Mucosa of descending colon (tissue), 3 donors: ENCODE measurements around the gene NLRP9. TPM values are rescaled to one million over a fixed set of nuclear protein-coding genes. Genes with fewer than 3 reads are reported as not detected.

Experiments
- ATAC-seq: fragments of 200-7000 bp; cut with Tn5 transposase; one replicate; pipeline ENCODE4 v1.9.1; 2020; ENCODE audit warnings: mild to moderate bottlenecking, moderate library complexity
- DNase-seq, 3 donors: peaks; one replicate each; pipeline ENCODE4 v3.0.0-alpha.2; 2020
- H3K36me3 ChIP-seq: fragments of 200-600 bp; one replicate; pipeline ENCODE4 v1.8.0; 2021; ENCODE audit warnings: low read depth, mild to moderate bottlenecking
- H3K4me1 ChIP-seq: fragments of 200-600 bp; one replicate; pipeline ENCODE4 v1.8.0; 2021; ENCODE audit warnings: low read depth, mild to moderate bottlenecking
- H3K4me3 ChIP-seq: fragments of 200-600 bp; one replicate; pipeline ENCODE4 v1.8.0; 2021; ENCODE audit warnings: mild to moderate bottlenecking
- H3K9me3 ChIP-seq: fragments of 200-600 bp; one replicate; pipeline ENCODE4 v1.8.0; 2021; ENCODE audit warnings: mild to moderate bottlenecking
- CTCF ChIP-seq: fragments of 200-600 bp; IDR thresholded peaks from one replicate; pipeline ENCODE4 v1.8.0; 2022; ENCODE audit warnings: antibody characterized with exemption, mild to moderate bottlenecking
- intact Hi-C, 2 donors: fragments of 100-400 bp; cut with DNase I in 1 of 2; cut with micrococcal nuclease in 1 of 2; formaldehyde crosslinking; loops; one replicate each; pipeline versions ENCODE4 v1.11.0 to v1.11.1; 2022; cut with DNase I, micrococcal nuclease
- total RNA-seq, 3 donors: library from RNA; stranded (reverse); fragmentation: NEBNext Ultra II Directional in 2 of 3; extraction: Animal tissue kit (Norgen Biotek cat#: 25700) in 2 of 3; gene quantifications; one replicate each; pipeline versions ENCODE4 v1.2.1 to v1.2.4, GENCODE V29; 2021 to 2023
- donor health status: DM: no; HTN: no; CAD: no; lungs with moderate emphysema.
- donor health status: DM: no; HTN: no; CAD: no.
- donor health status: DM: no; HTN: yes; CAD: no.

Gene NLRP9
- total RNA-seq, 3 donors from 2014 or later: not detected

GRCh38 chr19:55660404-55660803 is 77.8 kb downstream of the NLRP9 start:
- intact Hi-C loops: no loop called here
- Histone ChIP-seq H3K36me3 (peaks cover 16% of the 10 kb centered on the region), H3K4me3 (no peak overlapping the region), H3K4me1 (peaks cover 31% of the 10 kb centered on the region), H3K9me3 (no peaks in the 10 kb centered on the region)
- no peak for TF ChIP-seq CTCF
- ATAC-seq (no peak), DNase-seq (no peak)

GRCh38 chr19:55659822-55660221 is 78.4 kb downstream of the NLRP9 start:
- intact Hi-C loops: no loop called here
- no peak for DNase-seq
- ATAC-seq: no peak
- Histone ChIP-seq H3K36me3 (peaks cover 16% of the 10 kb centered on the region), H3K4me3 (no peak overlapping the region), H3K4me1 (peaks cover 31% of the 10 kb centered on the region), H3K9me3 (no peaks in the 10 kb centered on the region)
- TF ChIP-seq CTCF: no peak

DNA sequence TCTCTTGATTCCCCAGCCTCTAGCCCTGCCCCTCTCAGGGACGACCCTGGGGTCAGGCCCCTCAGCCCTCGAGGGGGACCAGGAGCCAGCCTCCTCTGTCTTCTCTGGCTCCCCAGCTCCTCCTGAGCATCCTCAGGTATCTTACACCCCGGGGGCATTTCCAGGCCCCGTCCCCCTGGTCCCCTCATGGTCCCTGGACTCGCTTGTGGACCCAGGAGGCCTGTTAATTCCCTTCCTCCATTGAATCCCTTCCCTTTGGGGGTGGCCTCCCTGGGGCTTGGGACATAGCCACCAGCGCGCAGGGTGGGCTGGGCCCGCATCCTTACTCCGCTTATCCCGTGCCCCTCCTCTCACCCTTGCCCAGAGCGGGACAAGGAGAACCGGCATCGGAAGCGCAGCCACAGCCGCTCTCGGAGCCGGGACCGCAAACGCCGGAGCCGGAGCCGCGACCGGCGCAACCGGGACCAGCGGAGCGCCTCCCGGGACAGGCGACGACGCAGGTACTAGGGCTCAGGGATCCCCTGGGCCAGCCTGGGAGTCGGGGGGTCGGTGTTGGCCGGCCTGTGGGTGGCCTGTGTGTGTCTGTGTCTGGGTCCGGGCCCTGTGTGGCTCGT is 79.2 kb downstream of the NLRP9 start:
- intact Hi-C loops: no loop called here
- DNase-seq (no peak), ATAC-seq (no peak)
- Histone ChIP-seq H3K36me3 (peaks cover 15% of the 10 kb centered on the region), H3K4me1 (peaks cover 31% of the 10 kb centered on the region), H3K9me3 (no peaks in the 10 kb centered on the region), H3K4me3 (no peak overlapping the region)
- TF ChIP-seq CTCF: no peak

Other genes with a start within 250 kb of the NLRP9 start
- 10 to 100 TPM in 1 of 3 donors, 1 to 10 TPM in 2; 2.6 to 35.0 (median 4.0) TPM for gene SSC5D, start 250.0 kb downstream of the NLRP9 start, total RNA-seq
- gene SBK2, start 201.3 kb downstream of the NLRP9 start, total RNA-seq: not detected
- under 1 TPM in 2 of 3 donors, not detected in 1; 0.34 to 0.54 TPM for gene SBK3, start 192.9 kb downstream of the NLRP9 start, total RNA-seq
- gene ZNF579, start 157.6 kb downstream of the NLRP9 start, total RNA-seq: 10 to 100 TPM in 1 of 3 donors, 1 to 10 TPM in 2; 6.2 to 13.6 (median 7.2) TPM
- 10 to 100 TPM; 15.7 to 20.3 (median 20.0) TPM for gene FIZ1, start 138.9 kb downstream of the NLRP9 start, total RNA-seq
- gene ZNF524, start 138.1 kb downstream of the NLRP9 start, total RNA-seq: 10 to 100 TPM; 25.5 to 27.1 (median 26.5) TPM
- 10 to 100 TPM; 12.7 to 18.5 (median 13.2) TPM for gene ZNF865, start 132.8 kb downstream of the NLRP9 start, total RNA-seq
- gene ZNF784, start 113.8 kb downstream of the NLRP9 start, total RNA-seq: 10 to 100 TPM in 2 of 3 donors, 1 to 10 TPM in 1; 8.7 to 13.8 (median 10.1) TPM
- 10 to 100 TPM; 29.6 to 46.0 (median 31.6) TPM for gene ZNF580, start 97.4 kb downstream of the NLRP9 start, total RNA-seq
- gene ZNF581, start 94.8 kb downstream of the NLRP9 start, total RNA-seq: 10 to 100 TPM; 15.2 to 22.5 (median 20.1) TPM
- gene CCDC106, start 90.2 kb downstream of the NLRP9 start, total RNA-seq: 10 to 100 TPM in 1 of 3 donors, 1 to 10 TPM in 2; 5.5 to 14.8 (median 6.3) TPM
- 100 to 1,000 TPM; 162 to 194 (median 163) TPM for gene U2AF2, start 83.4 kb downstream of the NLRP9 start, total RNA-seq
- gene EPN1, start 63.2 kb downstream of the NLRP9 start, total RNA-seq: 100 to 1,000 TPM; 156 to 251 (median 192) TPM
- gene RFPL4A, start 20.7 kb upstream of the NLRP9 start, total RNA-seq: not detected
- under 1 TPM in 1 of 3 donors, not detected in 2; 0.35 TPM for gene RFPL4AL1, start 30.7 kb upstream of the NLRP9 start, total RNA-seq
- gene NLRP11, start 93.6 kb upstream of the NLRP9 start, total RNA-seq: under 1 TPM in 1 of 3 donors, not detected in 2; 0.12 TPM
- gene NLRP4, start 98.1 kb upstream of the NLRP9 start, total RNA-seq: not detected
- not detected for gene NLRP13, start 193.9 kb upstream of the NLRP9 start, total RNA-seq
- not detected for gene NLRP8, start 209.4 kb upstream of the NLRP9 start, total RNA-seq
- not detected for gene NLRP5, start 248.4 kb upstream of the NLRP9 start, total RNA-seq